Uterus (tissue), 2 donors: Measurements from ENCODE around the gene CRIM1.

Experiments used
- POLR2A ChIP-seq, 2 donors: fragments of 450-650 bp; IDR thresholded peaks; one replicate each; pipeline ENCODE4 v1.6.1; 2016; ENCODE audit warnings: antibody characterized with exemption in 2 of 2, mild to moderate bottlenecking in 1 of 2, moderate library complexity in 1 of 2
- TF ChIP-seq, protein P1 (sequence below), 4 experiments: fragments of 200-600 bp in 2 of 4; fragments of 450-650 bp in 2 of 4; sonication (generic) in 2 of 4; IDR thresholded peaks; one replicate each; pipeline ENCODE4 v1.5.1; 2016 to 2019; ENCODE audit warnings: antibody characterized with exemption in 4 of 4, mild to moderate bottlenecking in 2 of 4, moderate library complexity in 1 of 4

DNA sequence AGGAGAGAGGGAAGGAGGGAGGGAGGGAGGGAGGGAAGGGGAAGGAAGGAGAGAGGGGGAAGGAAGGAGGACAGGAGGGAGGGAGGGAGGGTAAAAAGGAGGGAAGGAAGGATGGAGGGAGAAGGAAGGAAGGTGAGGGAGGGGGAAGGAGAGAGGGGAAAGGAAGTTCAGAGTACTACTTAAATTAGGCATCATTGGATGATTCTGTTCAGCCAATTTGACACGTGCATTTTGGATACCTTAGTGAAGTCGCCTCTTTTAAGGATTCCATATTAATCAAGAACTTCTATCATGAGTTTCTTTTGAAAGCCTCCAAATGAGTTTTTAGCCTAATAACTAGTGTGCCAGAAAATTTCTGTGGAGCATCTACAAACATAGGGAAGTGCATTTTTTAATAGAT lies 179.5 kb downstream of the CRIM1 start:
- TF ChIP-seq POLR2A (IDR thresholded peaks at IDR 0.05), result no peak
- TF ChIP-seq, protein P1, sequence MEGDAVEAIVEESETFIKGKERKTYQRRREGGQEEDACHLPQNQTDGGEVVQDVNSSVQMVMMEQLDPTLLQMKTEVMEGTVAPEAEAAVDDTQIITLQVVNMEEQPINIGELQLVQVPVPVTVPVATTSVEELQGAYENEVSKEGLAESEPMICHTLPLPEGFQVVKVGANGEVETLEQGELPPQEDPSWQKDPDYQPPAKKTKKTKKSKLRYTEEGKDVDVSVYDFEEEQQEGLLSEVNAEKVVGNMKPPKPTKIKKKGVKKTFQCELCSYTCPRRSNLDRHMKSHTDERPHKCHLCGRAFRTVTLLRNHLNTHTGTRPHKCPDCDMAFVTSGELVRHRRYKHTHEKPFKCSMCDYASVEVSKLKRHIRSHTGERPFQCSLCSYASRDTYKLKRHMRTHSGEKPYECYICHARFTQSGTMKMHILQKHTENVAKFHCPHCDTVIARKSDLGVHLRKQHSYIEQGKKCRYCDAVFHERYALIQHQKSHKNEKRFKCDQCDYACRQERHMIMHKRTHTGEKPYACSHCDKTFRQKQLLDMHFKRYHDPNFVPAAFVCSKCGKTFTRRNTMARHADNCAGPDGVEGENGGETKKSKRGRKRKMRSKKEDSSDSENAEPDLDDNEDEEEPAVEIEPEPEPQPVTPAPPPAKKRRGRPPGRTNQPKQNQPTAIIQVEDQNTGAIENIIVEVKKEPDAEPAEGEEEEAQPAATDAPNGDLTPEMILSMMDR (IDR thresholded peaks at IDR 0.05), result no peak
